HUDEP-2 (cell line): Measurements from ENCODE around the gene SLC2A11.
A peak's percentile ranks its signal among the peaks of the same experiment; 100 is the strongest.
"Not testable (repeated sequence)": the region's sequence is repeated elsewhere in the genome, so short reads cannot be mapped to it uniquely, and the experiment has no call there.

ENCODE experiments used
- DNase-seq, 76 experiments: peaks; one replicate each; lab custom pipeline; 2025; ENCODE audit not compliant: unreplicated experiment in 76 of 76; lab: John Stamatoyannopoulos, UW

Gene SLC2A11

DNA sequence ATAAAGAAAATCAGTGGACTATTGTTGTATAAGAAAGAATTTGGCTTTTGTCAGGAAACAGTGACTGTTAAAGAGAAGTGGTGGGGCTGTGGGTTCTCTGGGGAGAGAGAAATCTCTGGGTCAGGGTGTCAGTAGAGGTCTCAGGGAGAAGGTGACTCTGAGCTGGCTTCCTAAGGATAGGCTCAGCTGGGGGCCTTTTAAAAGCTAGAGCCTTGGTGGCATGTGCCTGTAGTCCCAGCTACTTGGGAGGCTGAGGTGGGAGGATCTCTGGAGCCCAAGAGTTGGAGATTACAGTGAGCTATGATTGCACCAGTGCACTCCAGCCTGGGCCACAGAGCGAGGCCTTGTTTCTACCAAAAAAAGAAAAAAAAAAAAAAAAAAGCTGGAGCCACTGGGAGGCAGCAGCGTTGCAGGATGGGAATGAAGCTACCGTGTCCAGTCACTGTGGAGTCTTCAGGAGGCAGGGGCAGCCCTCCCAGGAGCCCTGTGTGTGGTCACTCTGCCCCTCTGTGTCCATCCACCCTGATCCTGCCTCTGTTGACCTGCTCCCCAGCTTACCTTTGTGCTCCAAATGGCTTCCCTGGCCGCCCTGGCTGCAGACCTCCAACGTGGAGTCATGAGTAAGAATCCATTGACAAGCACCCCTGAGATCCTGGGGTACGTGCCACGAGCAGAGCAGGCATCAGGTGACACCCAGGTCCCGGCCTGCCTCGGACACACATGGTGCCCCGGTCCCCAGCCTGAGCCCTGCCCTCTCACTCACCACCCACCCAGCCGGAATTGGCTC lies 31.1 kb downstream of the SLC2A11 start:
- DNase-seq = peak in 5 of 76 experiments; percentile 8 to 22 (median 9)

DNA sequence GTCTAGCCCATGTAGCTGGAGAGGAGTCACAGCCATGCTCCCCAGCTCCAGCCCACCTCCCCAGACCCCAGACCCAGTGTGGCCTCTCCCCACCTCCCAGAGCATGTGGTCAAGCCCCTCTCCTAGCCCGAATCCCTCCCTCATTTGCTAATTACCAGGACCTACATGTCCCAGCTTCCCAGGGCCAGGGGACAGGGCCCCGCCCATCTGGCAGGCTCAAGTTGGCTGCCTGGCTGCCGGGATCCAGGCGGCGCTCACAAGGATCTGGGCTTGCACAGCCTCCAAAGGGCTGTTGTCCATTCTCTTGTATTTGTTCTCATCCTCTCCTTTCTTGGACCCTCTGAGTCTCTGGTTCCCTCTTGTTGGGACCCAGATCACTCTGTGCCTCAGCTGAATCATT lies 31.9 kb downstream of the SLC2A11 start:
- no peak for DNase-seq

DNA sequence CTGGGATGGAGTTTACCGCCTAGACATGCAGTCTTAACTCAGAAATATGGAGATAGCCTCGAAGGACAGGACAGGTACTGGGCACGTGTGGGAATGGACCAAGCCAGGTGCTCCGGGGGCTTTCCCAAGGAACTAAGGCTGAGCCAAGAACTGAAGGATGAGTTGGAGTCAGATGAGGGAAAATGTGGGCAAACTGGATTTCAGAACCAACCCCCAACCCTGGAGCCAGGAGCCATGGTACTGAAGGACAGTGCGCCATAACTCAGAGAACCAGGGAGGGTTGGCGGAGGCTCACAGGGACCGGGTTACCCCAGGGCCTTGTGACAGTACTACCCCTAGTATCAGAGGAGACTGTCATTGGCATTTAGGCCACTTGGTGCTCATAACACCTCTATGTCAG lies 34.1 kb downstream of the SLC2A11 start:
- DNase-seq = no peak

DNA sequence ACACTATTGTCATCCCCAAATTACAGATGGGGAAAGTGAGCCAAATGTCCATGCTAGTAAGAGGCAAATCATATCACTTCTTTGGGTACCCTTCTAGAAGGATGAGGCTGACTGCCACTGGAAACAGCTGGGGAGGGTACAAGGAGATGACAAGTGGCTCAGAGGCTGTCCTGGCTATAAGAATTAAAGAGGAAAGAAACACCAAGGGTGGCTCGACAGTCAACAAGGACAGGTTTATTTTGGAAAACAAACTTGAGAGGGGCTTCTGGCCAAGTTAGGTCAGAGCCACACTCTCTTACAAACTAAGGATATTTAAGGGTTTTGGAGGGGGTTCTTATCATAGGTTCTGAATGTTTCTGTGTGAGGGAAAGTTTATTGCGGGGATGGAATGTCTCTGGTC lies 34.5 kb downstream of the SLC2A11 start:
- DNase-seq = no peak

DNA sequence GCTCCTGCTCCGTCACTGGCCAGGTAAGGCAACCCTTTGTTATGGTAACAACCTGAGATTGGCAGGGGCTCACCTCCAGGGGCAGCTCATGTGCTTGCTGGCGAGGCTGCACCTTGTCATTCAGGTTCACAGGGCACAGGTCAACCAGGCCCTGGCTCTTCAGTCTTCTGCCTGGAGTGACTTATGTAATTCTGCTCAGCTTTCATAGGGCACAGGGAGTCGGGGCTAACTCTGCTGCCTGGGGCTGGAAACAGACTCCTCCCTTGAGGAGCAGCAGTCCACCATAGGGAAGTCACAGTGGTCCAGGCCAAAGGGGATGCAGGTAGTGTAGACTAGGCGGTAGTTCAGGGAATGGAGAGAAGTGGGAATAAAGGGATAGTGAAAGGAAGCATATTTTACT lies 35.0 kb downstream of the SLC2A11 start:
- no peak for DNase-seq

DNA sequence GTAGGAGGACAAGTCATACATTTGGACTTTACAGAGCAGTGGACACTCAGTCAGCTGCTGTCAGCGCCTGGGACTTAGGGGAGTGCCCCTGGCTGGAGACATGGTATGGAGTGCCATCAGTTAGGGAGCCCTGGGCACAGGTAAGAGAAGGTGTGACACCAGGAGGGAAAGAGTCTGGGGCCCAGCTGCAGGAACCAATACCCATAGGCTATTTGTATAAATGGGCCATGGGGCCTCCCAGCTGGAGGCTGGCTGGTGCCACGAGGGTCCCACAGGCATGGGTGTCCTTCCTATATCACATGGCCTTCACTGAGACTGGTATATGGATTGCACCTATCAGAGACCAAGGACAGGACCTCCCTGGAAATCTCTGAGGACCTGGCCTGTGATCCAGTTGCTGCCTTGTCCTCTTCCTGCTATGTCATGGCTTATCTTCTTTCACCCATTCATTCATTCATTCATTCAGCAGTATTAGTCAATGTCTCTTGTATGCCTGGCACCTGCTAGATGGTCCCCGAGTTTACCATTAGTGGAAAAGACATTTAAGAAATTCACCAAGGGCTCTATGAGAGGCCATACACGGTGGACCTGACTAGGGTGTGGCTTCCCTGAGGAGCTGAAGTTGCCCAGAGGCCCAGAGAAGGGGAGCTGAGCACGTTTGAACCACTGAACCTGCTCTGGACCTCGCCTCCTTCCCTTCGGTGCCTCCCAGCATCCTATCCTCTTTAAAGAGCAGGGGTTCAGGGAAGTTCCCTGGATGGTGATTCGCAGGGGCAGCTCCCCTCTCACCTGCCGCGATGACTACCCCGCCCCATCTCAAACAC lies 35.7 kb downstream of the SLC2A11 start:
- DNase-seq = peak in 7 of 76 experiments; percentile 31 to 74 (median 43)

DNA sequence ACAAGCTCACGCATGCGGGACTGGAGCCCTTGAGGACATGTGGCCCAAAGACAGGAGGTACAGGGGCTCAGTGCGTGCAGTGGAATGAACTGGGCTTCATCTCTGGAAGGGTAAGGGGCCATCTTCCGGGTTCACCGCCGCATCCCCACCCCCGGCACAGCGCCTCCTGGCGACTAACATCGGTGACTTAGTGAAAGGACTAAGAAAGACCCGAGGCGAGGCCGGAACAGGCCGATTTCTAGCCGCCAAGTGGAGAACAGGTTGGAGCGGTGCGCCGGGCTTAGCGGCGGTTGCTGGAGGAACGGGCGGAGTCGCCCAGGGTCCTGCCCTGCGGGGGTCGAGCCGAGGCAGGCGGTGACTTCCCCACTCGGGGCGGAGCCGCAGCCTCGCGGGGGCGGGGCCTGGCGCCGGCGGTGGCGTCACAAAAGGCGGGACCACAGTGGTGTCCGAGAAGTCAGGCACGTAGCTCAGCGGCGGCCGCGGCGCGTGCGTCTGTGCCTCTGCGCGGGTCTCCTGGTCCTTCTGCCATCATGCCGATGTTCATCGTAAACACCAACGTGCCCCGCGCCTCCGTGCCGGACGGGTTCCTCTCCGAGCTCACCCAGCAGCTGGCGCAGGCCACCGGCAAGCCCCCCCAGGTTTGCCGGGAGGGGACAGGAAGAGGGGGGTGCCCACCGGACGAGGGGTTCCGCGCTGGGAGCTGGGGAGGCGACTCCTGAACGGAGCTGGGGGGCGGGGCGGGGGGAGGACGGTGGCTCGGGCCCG lies 36.5 kb downstream of the SLC2A11 start, which contains the start of gene MIF:
Gene MIF (plus strand): TSS at position 439 of the 765 bp plus-strand sequence. CDS start 92 bp downstream, at position 531.
- peak in 75 of 76 experiments; percentile 52 to 98 (median 93) for DNase-seq

DNA sequence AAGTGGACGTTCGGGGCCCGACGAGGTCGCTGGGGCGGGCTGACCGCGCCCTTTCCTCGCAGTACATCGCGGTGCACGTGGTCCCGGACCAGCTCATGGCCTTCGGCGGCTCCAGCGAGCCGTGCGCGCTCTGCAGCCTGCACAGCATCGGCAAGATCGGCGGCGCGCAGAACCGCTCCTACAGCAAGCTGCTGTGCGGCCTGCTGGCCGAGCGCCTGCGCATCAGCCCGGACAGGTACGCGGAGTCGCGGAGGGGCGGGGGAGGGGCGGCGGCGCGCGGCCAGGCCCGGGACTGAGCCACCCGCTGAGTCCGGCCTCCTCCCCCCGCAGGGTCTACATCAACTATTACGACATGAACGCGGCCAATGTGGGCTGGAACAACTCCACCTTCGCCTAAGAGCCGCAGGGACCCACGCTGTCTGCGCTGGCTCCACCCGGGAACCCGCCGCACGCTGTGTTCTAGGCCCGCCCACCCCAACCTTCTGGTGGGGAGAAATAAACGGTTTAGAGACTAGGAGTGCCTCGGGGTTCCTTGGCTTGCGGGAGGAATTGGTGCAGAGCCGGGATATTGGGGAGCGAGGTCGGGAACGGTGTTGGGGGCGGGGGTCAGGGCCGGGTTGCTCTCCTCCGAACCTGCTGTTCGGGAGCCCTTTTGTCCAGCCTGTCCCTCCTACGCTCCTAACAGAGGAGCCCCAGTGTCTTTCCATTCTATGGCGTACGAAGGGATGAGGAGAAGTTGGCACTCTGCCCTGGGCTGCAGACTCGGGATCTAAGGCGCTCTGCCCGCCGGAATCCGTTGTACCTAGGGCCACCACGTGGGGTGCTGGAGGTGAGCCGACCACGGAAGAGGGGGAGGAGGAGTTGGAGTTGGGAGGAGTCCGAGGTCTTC lies 37.3 kb downstream of the SLC2A11 start:
- DNase-seq = peak in 74 of 76 experiments; percentile 16 to 83 (median 69)

DNA sequence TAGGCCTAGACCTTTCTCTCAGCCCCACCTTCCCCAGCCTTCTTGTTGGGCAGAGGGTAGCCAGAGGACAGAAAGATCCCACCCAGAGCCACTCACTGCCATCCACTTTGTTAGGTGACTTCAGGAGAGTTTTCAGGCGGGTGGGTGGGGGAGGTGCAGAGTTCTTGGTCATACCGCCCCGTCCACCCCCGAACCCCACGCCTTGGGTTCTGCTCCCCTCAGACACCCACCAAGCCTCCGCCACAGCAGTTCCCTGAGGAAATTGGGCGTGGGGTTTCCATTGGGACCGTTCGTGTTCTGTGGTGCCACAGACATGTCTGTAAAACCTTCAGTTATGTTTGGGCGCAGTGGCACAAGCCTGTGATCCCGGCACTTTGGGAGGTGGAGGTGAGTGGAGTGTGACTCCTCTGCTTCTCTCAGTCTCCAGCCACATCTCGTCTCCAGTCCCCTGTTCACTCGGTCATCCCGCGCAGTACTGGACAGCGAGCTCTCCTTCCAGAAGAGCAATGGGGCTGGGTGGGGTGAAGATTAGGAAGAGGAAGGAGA lies 38.0 kb downstream of the SLC2A11 start:
- DNase-seq = no peak

DNA sequence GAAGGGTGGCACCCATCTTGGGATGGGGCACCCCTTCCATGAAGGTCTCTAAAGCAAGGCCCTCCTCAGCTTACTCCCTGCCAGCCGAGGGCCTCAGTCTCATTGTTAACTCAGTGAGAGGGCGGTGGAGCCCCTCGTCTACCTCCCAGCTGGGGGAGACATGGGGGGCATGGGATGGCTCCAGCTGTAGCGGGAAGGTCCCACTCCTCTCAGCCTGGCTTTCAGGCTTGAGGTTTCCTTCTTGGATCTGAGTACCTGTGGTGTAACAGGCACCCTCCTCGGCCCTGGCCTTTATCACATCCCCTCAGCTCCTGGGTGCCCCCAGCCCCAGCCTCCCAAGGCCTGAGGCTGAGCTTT lies 38.5 kb downstream of the SLC2A11 start:
- no peak for DNase-seq

DNA sequence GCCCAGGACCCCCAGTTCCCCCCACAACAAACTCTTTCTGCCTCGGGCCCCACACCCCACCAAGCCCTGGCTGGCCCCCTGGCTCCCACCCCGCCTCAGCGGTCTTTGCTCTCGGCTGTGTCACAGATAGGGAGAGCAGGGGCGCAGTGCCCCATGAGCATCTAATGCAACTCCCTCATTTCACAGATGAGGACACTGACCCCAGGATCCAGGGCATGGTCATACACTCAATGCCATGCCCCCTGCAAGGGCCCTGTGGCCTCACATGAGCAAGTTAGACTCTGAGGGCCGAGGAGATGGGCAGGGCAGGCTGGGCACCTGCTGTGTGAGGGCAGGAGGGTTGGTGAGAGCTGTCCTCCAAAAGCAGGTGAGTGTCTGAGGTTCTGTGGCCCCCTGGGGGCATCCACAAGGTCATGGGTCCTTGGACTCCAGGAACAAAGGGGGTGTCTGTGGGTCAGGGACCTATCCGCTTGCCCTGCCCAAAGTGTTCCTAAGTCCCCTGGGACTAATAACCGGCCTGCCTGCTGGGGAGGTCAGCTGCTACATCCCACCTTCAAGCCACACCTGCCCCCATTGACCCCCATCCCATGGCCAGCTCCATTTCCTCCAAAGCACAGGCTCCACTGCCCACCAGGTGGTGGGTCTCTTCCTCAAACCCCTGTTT lies 39.0 kb downstream of the SLC2A11 start:
- no peak for DNase-seq

DNA sequence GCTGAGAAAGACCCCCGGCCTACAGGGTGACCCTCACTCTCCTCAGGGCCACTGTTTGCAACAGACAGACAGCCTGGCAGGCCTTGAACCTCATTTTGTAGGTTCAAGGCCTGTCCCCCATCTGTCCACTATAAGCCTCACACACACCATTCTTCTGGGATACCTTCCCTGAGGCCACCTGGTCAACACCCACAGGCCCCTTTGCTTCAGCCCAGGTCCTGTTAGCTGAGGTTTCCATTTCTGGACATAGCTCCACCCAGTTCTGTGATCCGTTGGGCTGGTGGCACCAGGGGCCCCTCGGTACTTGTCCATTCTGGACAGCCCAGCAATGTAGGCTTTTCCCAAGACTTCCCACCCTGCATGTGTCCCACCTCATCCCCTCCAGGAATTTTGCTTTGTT lies 39.6 kb downstream of the SLC2A11 start:
- no peak for DNase-seq

DNA sequence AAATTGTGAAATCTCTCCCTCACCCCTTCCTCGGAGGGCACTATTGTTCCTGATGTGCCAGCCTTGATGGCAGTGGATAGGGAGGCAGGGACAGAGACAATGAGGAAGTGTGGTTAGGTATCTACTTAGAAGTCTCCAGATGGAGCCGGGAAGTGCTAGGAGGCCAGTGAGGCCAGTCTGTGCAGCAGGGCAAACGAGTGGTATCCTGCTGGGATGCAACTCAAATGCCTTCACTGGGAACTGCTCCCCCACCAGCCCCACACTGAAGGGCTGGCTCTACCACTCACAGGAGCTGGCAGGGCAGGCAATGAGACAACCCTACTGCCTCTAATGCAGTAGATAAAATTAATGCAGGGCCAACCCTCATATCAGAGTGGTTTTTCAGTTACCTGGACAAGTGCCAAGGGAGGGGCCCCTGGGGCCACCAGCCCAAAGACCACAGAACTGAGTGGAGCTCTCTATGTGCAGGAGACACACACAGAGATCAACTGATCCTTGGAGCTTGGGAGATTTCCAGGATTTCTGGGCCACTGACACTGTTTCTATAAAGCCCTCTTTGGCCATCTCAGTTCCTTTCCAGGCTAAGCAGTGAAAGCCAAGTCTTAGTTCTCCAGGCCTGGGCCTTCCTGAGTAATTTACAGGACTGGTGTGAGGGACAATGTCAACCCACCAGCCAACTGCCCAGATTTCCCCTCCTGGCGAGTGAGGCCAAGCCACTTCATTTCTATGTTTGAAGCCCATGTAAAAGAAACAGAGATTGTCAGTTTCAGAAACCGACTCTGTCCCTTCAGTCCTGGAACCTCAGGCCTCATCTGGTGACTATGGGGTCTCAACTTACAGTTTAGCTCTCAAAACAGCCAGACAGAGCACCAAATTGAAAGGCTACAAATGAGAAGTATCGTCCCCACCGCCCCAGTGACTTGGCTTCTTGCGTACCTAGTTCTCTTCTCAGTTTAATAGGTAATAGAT lies 40.6 kb downstream of the SLC2A11 start:
- peak in 70 of 76 experiments; percentile 17 to 81 (median 47) for DNase-seq

DNA sequence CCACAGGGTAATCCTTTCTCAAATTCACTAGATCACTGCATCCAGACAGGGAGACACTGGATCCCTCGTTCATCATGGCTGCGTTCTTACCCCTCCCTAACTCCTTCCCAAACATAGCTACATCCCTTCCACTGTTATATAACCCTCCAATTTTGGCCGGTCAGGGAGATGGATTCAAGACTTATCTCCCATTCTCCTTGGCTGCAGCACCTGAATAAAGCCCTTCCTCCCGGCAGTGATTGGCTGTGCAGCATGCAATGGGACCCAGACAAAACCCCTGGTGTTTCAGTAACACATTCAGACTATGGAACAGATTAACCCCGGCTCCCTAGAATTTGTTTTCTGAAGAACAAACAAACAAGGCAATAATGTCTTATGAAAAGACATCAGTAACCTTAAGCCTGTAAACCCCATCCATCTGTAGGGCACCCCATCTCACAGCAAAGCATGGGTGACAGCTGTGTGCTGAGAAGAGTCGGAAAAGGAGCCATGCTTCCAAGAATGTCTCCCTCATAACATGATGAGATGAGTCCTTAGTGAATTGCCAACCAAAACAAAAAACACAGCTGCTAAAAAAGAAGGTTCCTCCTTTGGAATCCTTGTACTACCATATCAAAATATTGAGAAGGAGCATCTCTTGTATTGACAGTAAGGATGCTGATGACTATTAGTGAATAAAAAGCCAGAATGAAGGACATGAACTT lies 41.5 kb downstream of the SLC2A11 start:
- peak in 1 of 76 experiments; percentile 24 for DNase-seq

DNA sequence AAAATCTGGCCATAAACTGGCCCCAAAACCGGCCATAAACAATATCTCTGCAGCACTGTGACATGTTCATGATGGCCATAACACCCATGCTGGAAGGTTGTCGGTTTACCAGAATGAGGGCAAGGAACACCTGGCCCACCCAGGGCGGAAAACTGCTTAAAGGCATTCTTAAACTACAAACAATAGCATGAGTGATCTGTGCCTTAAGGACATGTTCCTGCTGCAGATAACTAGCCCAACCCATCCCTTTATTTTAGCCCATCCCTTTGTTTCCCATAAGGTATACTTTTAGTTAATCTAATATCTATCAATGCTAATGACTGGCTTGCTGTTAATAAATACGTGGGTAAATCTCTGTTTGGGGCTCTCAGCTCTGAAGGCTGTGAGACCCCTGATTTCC lies 42.6 kb downstream of the SLC2A11 start:
- DNase-seq = not testable (repeated sequence)

DNA sequence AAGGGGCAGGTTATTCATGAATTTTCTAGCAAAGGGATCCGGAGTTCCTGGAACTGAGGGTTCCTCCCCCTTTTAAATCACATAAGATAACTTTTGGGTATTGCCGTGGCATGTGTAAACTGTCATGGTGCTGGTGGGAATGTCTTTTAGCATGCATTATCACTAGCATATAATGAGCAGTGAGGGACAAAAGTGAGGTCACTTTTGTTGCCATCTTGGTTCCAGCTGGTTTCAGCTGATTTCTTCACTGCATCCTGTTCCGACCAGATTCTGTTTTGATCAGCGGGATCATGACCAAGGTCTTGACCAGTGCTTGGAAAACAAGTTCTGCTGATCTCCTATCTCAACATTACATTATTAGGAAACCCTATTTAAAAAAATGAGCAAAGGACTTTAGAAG lies 43.9 kb downstream of the SLC2A11 start:
- DNase-seq = no peak

DNA sequence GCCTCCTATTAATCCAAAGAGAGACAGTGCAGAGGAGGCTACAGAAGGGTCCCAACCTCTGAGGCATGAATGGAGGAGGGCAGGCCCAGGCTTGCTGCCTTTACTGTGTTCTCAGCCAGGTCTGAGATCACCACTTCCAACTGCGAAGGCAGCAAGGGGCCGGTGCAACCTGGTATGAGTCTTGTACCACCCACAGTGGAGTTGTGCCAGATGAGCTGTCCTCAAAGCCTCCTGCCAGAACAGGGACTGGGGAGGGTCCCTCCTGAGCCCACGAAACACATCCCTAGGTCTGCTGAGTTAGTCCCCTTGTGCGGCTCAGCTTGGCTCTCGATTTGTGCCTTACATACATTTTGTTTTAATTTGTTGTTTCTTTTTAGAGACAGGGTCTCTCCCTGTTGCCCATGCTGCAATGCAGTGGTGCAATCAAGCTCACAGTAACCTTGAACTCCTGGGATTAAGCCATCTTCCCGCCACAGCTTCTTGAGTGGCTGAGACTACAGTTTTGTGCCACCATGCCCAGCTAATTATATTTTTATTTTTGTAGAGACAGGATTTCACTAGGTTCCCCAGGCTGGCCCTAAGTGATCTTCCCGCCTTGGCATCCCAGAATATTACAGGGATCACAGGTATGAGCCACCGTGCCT lies 45.8 kb downstream of the SLC2A11 start:
- no peak for DNase-seq
